Pancreas (tissue), 10 donors: Measurements from ENCODE around the gene CFAP410. TPM values are rescaled to one million over a fixed set of nuclear protein-coding genes. Genes with fewer than 3 reads are reported as not detected.

Experiments used
- ATAC-seq, 4 donors: fragments of 200-7000 bp; cut with Tn5 transposase; one replicate each; pipeline versions ENCODE4 v1.8.0 to v1.9.1; 2020; ENCODE audit warnings: mild to moderate bottlenecking in 4 of 4, moderate library complexity in 4 of 4
- DNase-seq, 6 donors: peaks; one replicate each; pipeline ENCODE4 v3.0.0-alpha.2; 2020
- FAIRE-seq: peaks from 2 replicates; lab custom pipeline; 2012; peaks lifted over from hg19 to GRCh38; lab: Jason Lieb, UNC
- H3K27ac ChIP-seq, 4 donors: fragments of 200-600 bp; sonication (generic); 1 replicate in 3 of 4; 2 replicates in 1 of 4; pipeline versions ENCODE4 v1.5.0 to v1.8.0; 2020
- H3K27me3 ChIP-seq, 4 donors: fragments of 200-600 bp; one replicate each; pipeline ENCODE4 v1.8.0; 2021
- H3K36me3 ChIP-seq, 3 donors: fragments of 200-600 bp; sonication (generic) in 1 of 3; one replicate each; pipeline versions ENCODE4 v1.5.0 to v1.8.0; 2020 to 2021
- H3K4me1 ChIP-seq, 3 donors: fragments of 200-600 bp; one replicate each; pipeline ENCODE4 v1.8.0; 2021
- H3K4me3 ChIP-seq, 4 donors: fragments of 200-600 bp; sonication (generic) in 2 of 4; one replicate each; pipeline versions ENCODE4 v1.5.0 to v1.8.0; 2020 to 2021
- H3K9me3 ChIP-seq, 4 donors: fragments of 200-600 bp; one replicate each; pipeline ENCODE4 v1.8.0; 2021
- CTCF ChIP-seq, 4 donors: fragments of 200-600 bp; sonication (generic) in 3 of 4; IDR thresholded peaks; one replicate each; pipeline versions ENCODE4 v1.5.0 to v1.8.0; 2021; ENCODE audit warnings: antibody characterized with exemption in 4 of 4
- WGBS, 2 donors: extraction: QIAGEN DNeasy Blood & Tissue Kit; methylation state at CpG; one replicate each; pipeline ENCODE4 v1.1.7; 2013; 5-methylcytosine and 5-hydroxymethylcytosine counted together
- intact Hi-C, 3 donors: fragments of 100-400 bp; cut with DNase I; formaldehyde crosslinking; loops; one replicate each; pipeline versions ENCODE4 v1.11.1 to v1.14.2; 2022
- polyA plus RNA-seq, 2 donors: library from polyadenylated mRNA; stranded (reverse); fragments of 200-250 nt; gene quantifications; one replicate each; pipeline ENCODE4 v1.2.3, GENCODE V29; 2013
- total RNA-seq, 6 donors: library from RNA; stranded (reverse); fragmentation: NEBNext Ultra II Directional in 4 of 6; extraction: Animal tissue kit (Norgen Biotek cat#: 25700) in 4 of 6; gene quantifications; one replicate each; pipeline versions ENCODE4 v1.2.1 to v1.2.4, GENCODE V29; 2021 to 2023
- donor health status: healthy with polysubstance abuse.
- donor health status: DM: no; HTN: no; CAD: no; lungs with moderate emphysema.
- donor health status: DM: no; HTN: no; CAD: no.
- donor health status: control.
- donor health status: control.
- donor health status: Bipolar disorder and iron deficiency.
- donor health status: DM: yes; HTN: yes; CAD: no.
- donor health status: DM: no; HTN: no; CAD: no.
- donor health status: DM: no; HTN: no; CAD: no.
- donor health status: DM: yes; HTN: yes; CAD: no.

CFAP410 gene
- total and polyA plus RNA-seq, 8 donors, result 10.3 to 118 (median 16.3) TPM

- H3K4me1 ChIP-seq, result no peaks in the 10 kb centered on the region
- no peak for TF ChIP-seq CTCF (IDR thresholded peaks at IDR 0.05)
- ATAC-seq (no peak), DNase-seq (no peak), FAIRE-seq (no peak)
- intact Hi-C loops, result no loop called here
- peaks cover 0 to 10% (median 0%) of the 10 kb centered on the region in 4 donors for H3K27me3 ChIP-seq
- H3K9me3 ChIP-seq, result no peaks in the 10 kb centered on the region
- H3K36me3 ChIP-seq, result no peaks in the 10 kb centered on the region
- H3K27ac ChIP-seq, result no peak overlapping the region
- H3K4me3 ChIP-seq, result no peak overlapping the region
- 49 to 63% methylated on average over 22 of the region's 22 CpGs for WGBS, 2 donors
Observed at GRCh38 chr21:44377922-44378645, 38.9 kb upstream of the CFAP410 start.

GRCh38 chr21:44377201-44377921 lies 38.2 kb upstream of the CFAP410 start:
- Histone ChIP-seq H3K36me3 (no peaks in the 10 kb centered on the region), H3K4me1 (no peaks in the 10 kb centered on the region), H3K27me3 (peaks cover 0 to 10% (median 0%) of the 10 kb centered on the region in 4 donors), H3K4me3 (no peak overlapping the region), H3K9me3 (no peaks in the 10 kb centered on the region), H3K27ac (no peak overlapping the region)
- 44 to 52% methylated on average over 24 of the region's 24 CpGs for WGBS, 2 donors
- no peak for DNase-seq
- no peak for FAIRE-seq
- ATAC-seq, result no peak
- no peak for TF ChIP-seq CTCF (IDR thresholded peaks at IDR 0.05)
- intact Hi-C loops, result no loop called here

GRCh38 chr21:44376606-44377005 lies 37.4 kb upstream of the CFAP410 start:
- intact Hi-C loops, result no loop called here
- WGBS, 2 donors, result 57 to 72% methylated on average over 9 of the region's 9 CpGs
- no peaks in the 10 kb centered on the region for H3K36me3 ChIP-seq
- H3K4me3 ChIP-seq, result no peak overlapping the region
- DNase-seq, result no peak
- FAIRE-seq, result no peak
- TF ChIP-seq CTCF (IDR thresholded peaks at IDR 0.05), result no peak
- H3K27me3 ChIP-seq, result peaks cover 0 to 10% (median 0%) of the 10 kb centered on the region in 4 donors
- no peak overlapping the region for H3K27ac ChIP-seq
- ATAC-seq, result no peak
- H3K4me1 ChIP-seq, result no peaks in the 10 kb centered on the region
- no peaks in the 10 kb centered on the region for H3K9me3 ChIP-seq

GRCh38 chr21:44375761-44376241 lies 36.6 kb upstream of the CFAP410 start:
- DNase-seq (no peak), FAIRE-seq (no peak), ATAC-seq (no peak)
- no peak overlapping the region for H3K27ac ChIP-seq
- no peaks in the 10 kb centered on the region for H3K36me3 ChIP-seq
- H3K9me3 ChIP-seq, result no peaks in the 10 kb centered on the region
- no peaks in the 10 kb centered on the region for H3K4me1 ChIP-seq
- no peak for TF ChIP-seq CTCF (IDR thresholded peaks at IDR 0.05)
- intact Hi-C loops, result no loop called here
- 61 to 74% methylated on average over 18 to 19 of the region's 19 CpGs for WGBS, 2 donors
- no peak overlapping the region for H3K4me3 ChIP-seq
- H3K27me3 ChIP-seq, result peaks cover 0 to 10% (median 0%) of the 10 kb centered on the region in 4 donors
